C4-2B (cell line): ENCODE measurements around the gene NOXRED1.

Experiments used
- H3K27ac ChIP-seq: fragments of 450-650 bp; 2 replicates; pipeline ENCODE4 v1.5.1; 2017
- ZFX ChIP-seq: fragments of 450-650 bp; IDR thresholded peaks from 2 replicates; pipeline ENCODE4 v1.6.1; 2017
- TF ChIP-seq, protein P1 (sequence below): fragments of 450-650 bp; conservative IDR thresholded peaks from 2 replicates; pipeline ENCODE4 v1.5.1; 2017; ENCODE audit warnings: mild to moderate bottlenecking

Gene NOXRED1

GRCh38 chr14:77346495-77346894 is 76.8 kb downstream of the NOXRED1 start:
- TF ChIP-seq, protein P1, sequence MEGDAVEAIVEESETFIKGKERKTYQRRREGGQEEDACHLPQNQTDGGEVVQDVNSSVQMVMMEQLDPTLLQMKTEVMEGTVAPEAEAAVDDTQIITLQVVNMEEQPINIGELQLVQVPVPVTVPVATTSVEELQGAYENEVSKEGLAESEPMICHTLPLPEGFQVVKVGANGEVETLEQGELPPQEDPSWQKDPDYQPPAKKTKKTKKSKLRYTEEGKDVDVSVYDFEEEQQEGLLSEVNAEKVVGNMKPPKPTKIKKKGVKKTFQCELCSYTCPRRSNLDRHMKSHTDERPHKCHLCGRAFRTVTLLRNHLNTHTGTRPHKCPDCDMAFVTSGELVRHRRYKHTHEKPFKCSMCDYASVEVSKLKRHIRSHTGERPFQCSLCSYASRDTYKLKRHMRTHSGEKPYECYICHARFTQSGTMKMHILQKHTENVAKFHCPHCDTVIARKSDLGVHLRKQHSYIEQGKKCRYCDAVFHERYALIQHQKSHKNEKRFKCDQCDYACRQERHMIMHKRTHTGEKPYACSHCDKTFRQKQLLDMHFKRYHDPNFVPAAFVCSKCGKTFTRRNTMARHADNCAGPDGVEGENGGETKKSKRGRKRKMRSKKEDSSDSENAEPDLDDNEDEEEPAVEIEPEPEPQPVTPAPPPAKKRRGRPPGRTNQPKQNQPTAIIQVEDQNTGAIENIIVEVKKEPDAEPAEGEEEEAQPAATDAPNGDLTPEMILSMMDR = no peak
- TF ChIP-seq ZFX = no peak
- H3K27ac ChIP-seq = no peak overlapping the region

DNA sequence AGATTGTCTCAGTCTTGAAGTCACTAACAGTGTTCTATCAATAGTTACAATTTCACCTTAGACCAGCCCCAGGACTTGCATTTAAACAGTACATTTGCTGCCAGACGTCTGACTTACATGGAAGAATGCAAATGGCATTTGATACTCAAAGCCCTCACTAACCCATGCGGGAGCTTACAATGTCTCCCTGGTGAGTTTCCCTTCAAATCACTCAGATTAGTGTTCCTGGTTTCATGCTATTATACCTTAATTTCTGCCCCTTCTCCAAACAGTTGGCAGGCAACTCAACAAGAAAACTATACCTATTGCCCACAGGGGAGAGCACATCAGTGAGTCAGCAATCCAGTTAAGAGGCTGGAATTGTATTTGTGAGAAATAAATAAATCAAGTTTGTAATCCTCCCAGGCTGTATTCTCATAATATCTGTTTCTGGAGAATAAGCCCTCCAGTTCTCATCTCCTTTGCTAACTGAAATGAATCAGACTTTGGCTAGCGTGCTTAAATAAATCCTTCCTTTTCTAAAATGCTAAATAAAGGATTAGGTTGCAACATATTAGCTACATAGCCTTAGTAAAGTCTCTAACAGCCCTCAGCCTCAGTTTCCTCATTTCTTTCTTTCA is 78.8 kb downstream of the NOXRED1 start:
- TF ChIP-seq, protein P1 = no peak
- TF ChIP-seq ZFX = no peak
- H3K27ac ChIP-seq = no peak overlapping the region
